Measurements from ENCODE around the gene TNNT3. TPM values are rescaled to one million over a fixed set of nuclear protein-coding genes. Genes with fewer than 3 reads are reported as not detected.

The TNNT3 gene
- total RNA-seq, 1 experiment from 2014 or later: not detected

GRCh38 chr11:1871531-1871930, 48.0 kb upstream of the TNNT3 start:
- Histone ChIP-seq H2BK12ac (ENCODE audit: insufficient read length, low read depth, low read length) (no peak overlapping the region), H3K27me3 (ENCODE audit: insufficient read depth, low read length) (no peaks in the 10 kb centered on the region), H2BK5ac (ENCODE audit: insufficient read length, low read length) (no peak overlapping the region), H4K5ac (ENCODE audit: insufficient read length, low read depth, low read length) (no peak overlapping the region), H4K8ac (replicated peaks; ENCODE audit: insufficient read length, low read depth, low read length) (no peak overlapping the region), H4K91ac (ENCODE audit: insufficient read length, low read depth, low read length) (no peak overlapping the region), H4K20me1 (ENCODE audit: control insufficient read depth, insufficient read depth, insufficient read length) (no peaks in the 10 kb centered on the region), H3K4me1 (ENCODE audit: insufficient read depth, low read length) (no peaks in the 10 kb centered on the region), H3K9me3 (ENCODE audit: control insufficient read depth, low read depth, low read length) (no peaks in the 10 kb centered on the region), H3K23ac (ENCODE audit: insufficient read length, low read depth, low read length) (no peak overlapping the region), H3K79me2 (ENCODE audit: insufficient read depth, low read length) (no peaks in the 10 kb centered on the region), H2BK20ac (ENCODE audit: low read depth, low read length, poor library complexity, severe bottlenecking) (no peak overlapping the region), H3K9ac (ENCODE audit: extremely low read depth, insufficient read length, low read length) (no peak overlapping the region), H2AFZ (ENCODE audit: low read length) (no peak overlapping the region), H3K4me2 (ENCODE audit: insufficient read depth, insufficient read length, low read length) (no peak overlapping the region), H2BK15ac (ENCODE audit: low read depth, low read length) (no peak overlapping the region), H3K56ac (ENCODE audit: insufficient read length, low read depth, low read length) (no peak overlapping the region), H3T11ph (ENCODE audit: low read length) (no peak overlapping the region), H3K79me1 (ENCODE audit: insufficient read depth, low read depth, low read length, poor library complexity, severe bottlenecking) (no peaks in the 10 kb centered on the region), H3K27ac (ENCODE audit: insufficient read length, low read depth, low read length) (no peak overlapping the region), H3K18ac (ENCODE audit: insufficient read length, low read depth, low read length) (no peak overlapping the region), H3K23me2 (ENCODE audit: insufficient read length, low read depth, low read length, poor library complexity, severe bottlenecking) (no peaks in the 10 kb centered on the region), H2BK120ac (ENCODE audit: low read depth, low read length, poor library complexity, severe bottlenecking) (no peak overlapping the region), H2AK5ac (ENCODE audit: insufficient read length, low read length) (no peak overlapping the region), H3K14ac (ENCODE audit: insufficient read depth, low read length) (no peak overlapping the region), H3K4ac (ENCODE audit: low read depth, low read length) (no peak overlapping the region)
- Mint-ChIP-seq H3K27ac (peak overlapping the region in 1 of 3 experiments; percentile 53; a peak in 1 of 7 replicates), H3K4me3 (no peak overlapping the region), H3K27me3 (ENCODE audit: low read depth) (peaks cover 16% of the 10 kb centered on the region), H3K36me3 (ENCODE audit: insufficient read depth in 1 of 3, low read depth in 3 of 3) (no peaks in the 10 kb centered on the region), H3K4me1 (peaks cover 3 to 9% of the 10 kb centered on the region in 2 experiments; a peak in 3 of 4 replicates), H3K9me3 (no peaks in the 10 kb centered on the region)
- TF ChIP-seq CTCF (conservative IDR thresholded peaks at IDR 0.05): no peak
- no peak for DNase-seq
- WGBS (ENCODE audit: extremely low coverage, insufficient read length, low lambda C conversion rate): no CpG with 5 or more reads among the region's 15 CpGs
